Measurements from ENCODE around the gene PPP2R5D.

The PPP2R5D gene

DNA sequence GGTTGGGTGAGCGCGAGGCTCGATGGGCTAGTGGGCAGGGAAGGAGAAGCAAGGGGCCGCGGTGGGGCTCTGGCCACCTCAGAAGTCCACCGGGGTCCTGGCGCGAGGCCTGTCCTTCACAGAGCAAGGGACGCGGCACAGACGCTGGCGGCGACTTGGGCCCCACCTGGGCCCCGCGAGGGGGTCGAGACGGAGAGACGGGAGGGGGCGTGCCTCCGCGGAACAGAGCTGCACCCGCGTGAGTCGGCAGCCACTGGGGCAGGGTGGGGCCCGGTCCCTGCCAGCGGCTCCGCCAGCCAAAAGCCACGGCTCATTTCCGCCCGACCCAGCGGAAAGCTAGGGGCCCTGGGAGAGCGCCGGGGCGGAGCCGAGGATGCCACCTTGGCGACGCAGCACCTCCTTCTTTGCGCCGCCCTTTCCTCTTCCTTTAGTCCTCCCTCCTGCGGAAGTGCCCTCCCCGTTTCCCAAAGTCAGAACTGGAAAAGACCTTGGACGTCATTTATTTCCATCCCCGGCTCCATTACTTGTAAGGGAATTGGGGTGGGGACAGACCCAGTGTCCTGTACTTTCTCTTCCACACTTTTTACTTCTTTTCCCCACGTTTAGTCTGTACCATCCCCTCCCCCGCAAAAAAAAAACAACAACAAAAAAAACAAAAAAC, 69.3 kb downstream of the PPP2R5D start, which contains the start of gene CUL7:
Gene CUL7 (minus strand): TSS at position 307 of the 661 bp plus-strand sequence. CDS start 1,063 bp downstream, outside the sequence.
- no peaks in the 10 kb centered on the region for H3K27me3 ChIP-seq (ENCODE audit: insufficient read depth, low read length)
- peaks cover 14% of the 10 kb centered on the region for H3K4me1 ChIP-seq (ENCODE audit: insufficient read depth, low read length)
- peaks cover 41% of the 10 kb centered on the region for H3K36me3 ChIP-seq (ENCODE audit: insufficient read depth, low read depth, low read length)
- H3K27ac ChIP-seq (ENCODE audit: low read length), result peak within 1 kb of the TSS; percentile 93
- H3K4me3 ChIP-seq (ENCODE audit: low read length), result peak within 1 kb of the TSS; percentile 79
- H3K9me3 ChIP-seq (ENCODE audit: insufficient read depth, low read depth, low read length), result no peaks in the 10 kb centered on the region
- H3K9ac ChIP-seq (ENCODE audit: low read depth, low read length), result peak within 1 kb of the TSS; percentile 89

DNA sequence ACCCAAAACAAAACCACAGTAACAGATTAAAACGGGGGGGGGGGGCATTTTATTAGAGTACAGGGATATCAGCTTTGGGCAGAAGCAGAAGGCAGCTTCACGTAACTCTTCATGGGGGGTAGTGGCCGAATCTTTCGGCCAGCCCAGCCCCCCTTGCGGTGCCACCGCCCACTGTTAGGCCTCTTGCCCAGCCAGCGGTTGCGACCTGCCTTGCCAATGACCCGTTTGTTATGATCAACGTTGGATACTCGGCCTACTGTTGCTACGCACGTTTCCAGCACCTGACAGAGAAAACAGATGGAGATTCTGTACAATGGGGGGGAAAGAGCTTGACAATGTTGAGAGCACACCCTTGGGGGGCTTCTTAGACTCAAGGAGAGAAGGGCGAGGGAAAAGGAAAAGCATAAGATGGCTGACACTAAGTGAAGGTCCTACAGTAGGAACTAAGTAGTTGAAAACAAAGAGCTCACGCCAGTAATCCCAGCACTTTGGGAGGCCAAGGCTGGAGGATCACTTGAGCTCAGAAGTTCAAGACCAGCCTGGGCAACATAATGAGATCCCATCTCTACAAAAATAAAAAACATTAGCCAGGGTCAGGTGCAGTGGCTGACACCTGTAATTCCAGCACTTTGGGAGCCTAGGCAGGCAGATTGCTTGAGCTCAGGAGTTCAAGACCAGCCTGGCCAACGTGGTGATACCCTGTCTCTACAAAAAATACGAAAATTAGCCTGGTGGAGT, 70.0 kb downstream of the PPP2R5D start:
- H3K4me3 ChIP-seq (ENCODE audit: low read length), result peak overlapping the region; percentile 79; the same call in 1 of the 2 replicates
- peak overlapping the region; percentile 89; the same call in 1 of the 2 replicates for H3K9ac ChIP-seq (ENCODE audit: low read depth, low read length)
- peaks cover 14% of the 10 kb centered on the region for H3K4me1 ChIP-seq (ENCODE audit: insufficient read depth, low read length)
- no peak overlapping the region for H3K27ac ChIP-seq (ENCODE audit: low read length)
- no peaks in the 10 kb centered on the region for H3K27me3 ChIP-seq (ENCODE audit: insufficient read depth, low read length)
- peaks cover 36% of the 10 kb centered on the region for H3K36me3 ChIP-seq (ENCODE audit: insufficient read depth, low read depth, low read length)
- H3K9me3 ChIP-seq (ENCODE audit: insufficient read depth, low read depth, low read length), result no peaks in the 10 kb centered on the region

DNA sequence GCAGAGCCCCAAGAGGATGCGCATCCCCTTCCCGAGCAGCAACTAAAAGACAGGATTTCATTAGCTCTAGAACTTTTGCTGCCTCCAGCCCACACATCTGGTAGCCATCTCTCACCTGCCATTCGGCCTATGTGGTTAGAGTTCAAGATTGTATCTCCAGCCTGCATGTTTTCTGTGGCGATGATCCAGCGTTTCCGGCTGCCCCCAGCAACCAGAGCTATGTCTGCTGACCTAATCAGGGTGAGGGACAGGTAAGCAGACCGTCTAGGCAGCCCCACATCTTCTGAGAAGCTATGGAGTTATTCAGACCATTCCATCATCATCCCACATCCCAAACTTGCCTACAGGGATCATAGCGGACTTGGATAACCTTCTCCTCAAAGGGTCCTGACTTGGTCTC, 71.6 kb downstream of the PPP2R5D start:
- Histone ChIP-seq H3K9ac (ENCODE audit: low read depth, low read length) (no peak overlapping the region), H3K4me1 (ENCODE audit: insufficient read depth, low read length) (peaks cover 14% of the 10 kb centered on the region), H3K9me3 (ENCODE audit: insufficient read depth, low read depth, low read length) (no peaks in the 10 kb centered on the region), H3K4me3 (ENCODE audit: low read length) (no peak overlapping the region), H3K36me3 (ENCODE audit: insufficient read depth, low read depth, low read length) (peaks cover 27% of the 10 kb centered on the region), H3K27ac (ENCODE audit: low read length) (no peak overlapping the region), H3K27me3 (ENCODE audit: insufficient read depth, low read length) (no peaks in the 10 kb centered on the region)

DNA sequence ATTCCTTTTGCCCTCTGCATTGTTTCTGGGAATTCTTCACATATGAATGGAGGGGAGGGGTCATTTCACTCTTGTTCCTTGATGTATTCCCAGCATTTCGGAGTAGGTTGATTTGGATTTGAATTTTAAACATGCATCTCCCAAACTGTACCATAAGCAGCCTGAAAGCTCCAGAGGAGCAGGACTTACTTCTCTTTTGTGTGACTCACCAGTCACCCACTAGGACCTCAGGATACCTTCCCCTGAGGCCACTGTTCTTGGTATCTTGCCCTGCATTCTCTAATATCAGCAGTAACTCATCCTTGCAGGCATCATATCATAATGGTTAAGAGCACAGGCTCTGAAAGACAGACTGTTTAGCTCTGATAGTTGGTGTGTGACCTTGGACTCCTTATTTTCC, 74.2 kb downstream of the PPP2R5D start:
- H3K27me3 ChIP-seq (ENCODE audit: insufficient read depth, low read length), result no peaks in the 10 kb centered on the region
- peaks cover 28% of the 10 kb centered on the region for H3K36me3 ChIP-seq (ENCODE audit: insufficient read depth, low read depth, low read length)
- H3K4me3 ChIP-seq (ENCODE audit: low read length), result peak overlapping the region; percentile 97
- H3K4me1 ChIP-seq (ENCODE audit: insufficient read depth, low read length), result peaks cover 9% of the 10 kb centered on the region
- no peaks in the 10 kb centered on the region for H3K9me3 ChIP-seq (ENCODE audit: insufficient read depth, low read depth, low read length)
- peak overlapping the region; percentile 49 for H3K27ac ChIP-seq (ENCODE audit: low read length)
- peak overlapping the region; percentile 96 for H3K9ac ChIP-seq (ENCODE audit: low read depth, low read length)

DNA sequence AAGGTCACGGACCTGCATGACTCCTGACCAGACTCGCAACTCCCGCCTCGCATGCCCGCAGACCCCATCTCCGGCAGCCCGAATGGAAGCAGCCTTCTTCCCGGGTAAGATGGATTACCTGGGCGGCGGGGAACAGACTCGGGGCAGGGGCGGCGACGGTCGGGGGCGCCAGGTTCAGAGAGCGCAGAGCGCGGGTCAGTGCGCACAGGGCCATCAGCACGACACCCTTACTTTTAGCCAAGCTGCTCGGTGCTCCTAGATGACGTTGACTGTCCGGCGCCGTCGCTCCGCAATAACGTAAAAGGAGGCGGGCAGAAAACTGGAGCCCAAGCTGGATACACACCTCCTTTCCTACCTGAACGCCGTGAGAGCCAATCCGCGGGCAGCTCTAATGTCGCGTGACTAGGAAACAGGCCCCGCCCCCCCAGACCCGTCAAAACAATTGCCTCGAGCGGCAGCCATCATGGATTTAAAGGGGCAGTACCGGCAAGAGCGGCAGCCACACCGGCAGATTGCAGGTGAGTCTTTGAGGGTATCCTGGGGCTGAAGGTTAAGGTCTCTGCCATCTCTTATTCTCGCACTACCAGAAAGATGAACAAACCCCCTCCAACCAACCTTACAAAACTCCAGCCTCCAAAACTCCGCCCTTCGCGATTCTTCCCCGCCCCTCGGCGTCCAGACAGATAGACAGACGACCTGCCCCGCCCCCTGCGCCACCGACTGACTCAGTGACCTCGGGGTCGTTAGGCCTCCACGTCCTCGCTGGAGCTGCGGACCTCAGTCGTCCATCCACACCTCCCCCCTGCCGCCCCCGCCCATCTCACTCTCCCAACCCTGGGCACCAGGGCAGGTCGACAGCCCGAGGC, 75.0 kb downstream of the PPP2R5D start, which contains the start of the genes KLC4 and MRPL2:
Gene KLC4 (plus strand): TSS at position 464 of the 866 bp plus-strand sequence. CDS start 1,705 bp downstream, outside the sequence.
Gene MRPL2 (minus strand): TSS at position 267 of the 866 bp plus-strand sequence. CDS start 53 bp downstream, at position 214.
- peaks cover 5% of the 10 kb centered on the region for H3K4me1 ChIP-seq (ENCODE audit: insufficient read depth, low read length)
- peak within 1 kb of the TSS; percentile 97 for H3K4me3 ChIP-seq (ENCODE audit: low read length)
- peak within 1 kb of the TSS; percentile 59 for H3K27ac ChIP-seq (ENCODE audit: low read length)
- peak within 1 kb of the TSS; percentile 96 for H3K9ac ChIP-seq (ENCODE audit: low read depth, low read length)
- no peaks in the 10 kb centered on the region for H3K9me3 ChIP-seq (ENCODE audit: insufficient read depth, low read depth, low read length)
- no peaks in the 10 kb centered on the region for H3K27me3 ChIP-seq (ENCODE audit: insufficient read depth, low read length)
- H3K36me3 ChIP-seq (ENCODE audit: insufficient read depth, low read depth, low read length), result peaks cover 28% of the 10 kb centered on the region

DNA sequence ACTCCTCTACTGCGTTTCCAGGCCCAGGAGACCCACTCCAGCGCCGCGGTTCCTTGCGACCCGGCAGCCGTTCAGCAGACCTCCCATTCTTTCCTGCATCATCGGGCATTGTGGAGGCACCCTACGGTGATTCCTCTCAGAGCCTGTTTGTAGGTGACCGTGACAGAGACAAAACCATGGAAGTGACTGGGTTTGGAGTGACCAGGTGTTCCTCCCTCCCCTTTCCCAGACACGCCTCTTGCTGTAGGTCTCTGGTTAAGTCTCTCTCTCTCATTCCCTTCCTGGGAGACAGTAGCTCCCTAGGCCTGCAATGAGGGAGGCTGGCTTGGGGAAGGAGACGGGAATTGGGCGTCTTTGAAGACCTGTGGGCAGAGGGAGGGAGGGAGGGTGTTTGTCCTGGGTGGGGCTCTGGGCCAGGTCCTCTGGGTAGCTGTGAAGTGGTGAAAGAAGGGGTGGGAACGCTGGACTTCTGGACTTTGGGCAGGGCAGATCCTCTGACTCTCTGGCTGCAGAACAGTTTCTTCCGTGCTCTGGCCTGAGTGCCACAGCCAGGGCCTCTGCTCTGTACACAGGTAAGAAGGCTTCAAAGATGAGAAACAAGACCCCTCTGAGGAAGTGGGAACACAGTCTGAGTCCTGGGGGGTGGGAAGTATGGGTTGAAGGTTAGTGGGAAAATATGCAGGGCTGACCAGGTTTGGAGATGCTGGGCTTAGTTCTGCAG, 75.8 kb downstream of the PPP2R5D start:
- Histone ChIP-seq H3K9ac (ENCODE audit: low read depth, low read length) (peak overlapping the region; percentile 85; the same call in 1 of the 2 replicates), H3K27me3 (ENCODE audit: insufficient read depth, low read length) (no peaks in the 10 kb centered on the region), H3K4me1 (ENCODE audit: insufficient read depth, low read length) (peaks cover 5% of the 10 kb centered on the region), H3K27ac (ENCODE audit: low read length) (peak overlapping the region; percentile 59), H3K4me3 (ENCODE audit: low read length) (peak overlapping the region; percentile 97), H3K36me3 (ENCODE audit: insufficient read depth, low read depth, low read length) (peaks cover 23% of the 10 kb centered on the region), H3K9me3 (ENCODE audit: insufficient read depth, low read depth, low read length) (no peaks in the 10 kb centered on the region)

DNA sequence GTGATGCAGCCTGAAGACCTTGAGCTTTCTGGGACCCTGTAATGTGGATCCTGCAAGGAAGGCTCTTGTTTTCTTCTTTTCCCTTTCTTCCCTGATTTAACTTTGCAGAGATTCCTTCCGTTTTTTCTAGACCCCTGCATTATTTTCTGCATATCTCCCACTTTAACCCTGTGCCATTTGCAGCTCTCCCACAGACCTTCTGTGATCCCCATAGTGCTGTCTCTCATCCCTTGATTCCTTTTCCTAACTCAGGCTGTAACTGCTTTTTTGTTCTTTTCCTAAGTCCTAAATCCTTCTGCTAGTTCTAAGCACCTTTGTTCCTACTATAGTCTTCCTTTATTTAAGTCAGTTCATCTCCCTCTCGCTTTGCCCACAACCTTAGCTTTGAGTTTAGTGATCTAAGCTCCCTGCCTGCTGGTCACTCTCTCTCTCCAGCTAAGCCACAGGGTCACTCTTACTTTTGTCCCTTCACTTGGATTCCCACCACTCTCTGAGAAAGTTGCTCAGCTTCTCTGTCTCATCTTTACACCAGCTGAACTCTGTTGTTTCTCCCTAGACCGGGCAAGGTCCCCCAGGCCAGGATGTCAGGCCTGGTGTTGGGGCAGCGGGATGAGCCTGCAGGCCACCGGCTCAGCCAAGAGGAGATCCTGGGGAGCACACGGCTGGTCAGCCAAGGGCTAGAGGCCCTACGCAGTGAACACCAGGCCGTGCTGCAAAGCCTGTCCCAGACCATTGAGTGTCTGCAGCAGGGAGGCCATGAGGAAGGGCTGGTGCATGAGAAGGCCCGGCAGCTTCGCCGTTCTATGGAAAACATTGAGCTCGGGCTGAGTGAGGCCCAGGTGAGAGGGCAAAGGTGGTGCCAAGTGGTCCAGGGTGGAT, 76.6 kb downstream of the PPP2R5D start:
- H3K9me3 ChIP-seq (ENCODE audit: insufficient read depth, low read depth, low read length), result no peaks in the 10 kb centered on the region
- H3K9ac ChIP-seq (ENCODE audit: low read depth, low read length), result no peak overlapping the region; the same call in 1 of the 2 replicates
- peaks cover 20% of the 10 kb centered on the region for H3K36me3 ChIP-seq (ENCODE audit: insufficient read depth, low read depth, low read length)
- no peak overlapping the region for H3K27ac ChIP-seq (ENCODE audit: low read length)
- no peaks in the 10 kb centered on the region for H3K27me3 ChIP-seq (ENCODE audit: insufficient read depth, low read length)
- peak overlapping the region; percentile 97 for H3K4me3 ChIP-seq (ENCODE audit: low read length)
- H3K4me1 ChIP-seq (ENCODE audit: insufficient read depth, low read length), result peaks cover 5% of the 10 kb centered on the region

DNA sequence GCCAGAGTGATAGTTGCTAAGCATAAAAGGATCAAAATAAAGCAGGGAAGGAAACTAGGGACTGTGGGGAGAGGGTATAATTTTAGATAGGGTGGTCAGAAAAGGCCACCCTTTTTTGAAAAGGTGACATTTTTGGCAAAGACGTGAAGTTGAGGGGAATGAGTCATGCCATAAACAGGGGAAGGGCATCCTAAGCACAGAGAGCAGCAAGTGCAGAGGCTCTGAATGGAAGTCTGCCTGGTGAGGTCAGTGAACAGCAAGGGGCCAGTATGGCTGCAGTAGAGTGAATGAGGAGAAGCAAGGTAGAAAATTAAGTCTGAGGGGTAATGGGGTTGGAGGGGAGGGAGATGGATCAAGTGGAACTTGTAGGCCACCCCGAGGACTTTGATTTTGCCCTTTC, 77.5 kb downstream of the PPP2R5D start:
- Histone ChIP-seq H3K9ac (ENCODE audit: low read depth, low read length) (no peak overlapping the region), H3K4me1 (ENCODE audit: insufficient read depth, low read length) (peaks cover 5% of the 10 kb centered on the region), H3K36me3 (ENCODE audit: insufficient read depth, low read depth, low read length) (peaks cover 23% of the 10 kb centered on the region)

More for the DNA sequence above, 77.5 kb downstream of the PPP2R5D start:
- H3K27ac ChIP-seq (ENCODE audit: low read length), result no peak overlapping the region
- no peaks in the 10 kb centered on the region for H3K27me3 ChIP-seq (ENCODE audit: insufficient read depth, low read length)
- H3K4me3 ChIP-seq (ENCODE audit: low read length), result no peak overlapping the region
- no peaks in the 10 kb centered on the region for H3K9me3 ChIP-seq (ENCODE audit: insufficient read depth, low read depth, low read length)

All from iPS-20b (cell line).